ENCODE measurements around the gene TBL1X.
"Not testable (repeated sequence)": the region's sequence is repeated elsewhere in the genome, so short reads cannot be mapped to it uniquely, and the experiment has no call there.

DNA sequence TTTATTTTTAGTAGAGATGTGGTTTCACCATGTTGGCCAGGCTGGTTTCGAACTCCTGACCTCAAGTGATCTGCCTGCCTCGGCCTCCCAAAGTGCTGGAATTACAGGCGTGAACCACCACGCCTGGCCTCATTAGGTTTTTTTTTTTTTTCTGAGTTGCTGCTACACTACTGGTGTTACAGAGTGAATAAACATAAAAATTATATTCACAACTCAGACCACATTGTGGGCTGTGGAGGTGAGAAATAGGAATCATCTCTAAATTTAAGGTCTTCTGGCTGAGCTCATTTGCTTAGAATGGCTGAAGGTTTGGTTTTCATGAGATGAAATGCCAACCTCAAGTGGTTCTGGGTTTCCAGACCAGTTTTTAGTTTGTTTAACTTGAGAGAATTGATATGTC, 10.6 kb downstream of the TBL1X start:
- TF ChIP-seq, protein P1, sequence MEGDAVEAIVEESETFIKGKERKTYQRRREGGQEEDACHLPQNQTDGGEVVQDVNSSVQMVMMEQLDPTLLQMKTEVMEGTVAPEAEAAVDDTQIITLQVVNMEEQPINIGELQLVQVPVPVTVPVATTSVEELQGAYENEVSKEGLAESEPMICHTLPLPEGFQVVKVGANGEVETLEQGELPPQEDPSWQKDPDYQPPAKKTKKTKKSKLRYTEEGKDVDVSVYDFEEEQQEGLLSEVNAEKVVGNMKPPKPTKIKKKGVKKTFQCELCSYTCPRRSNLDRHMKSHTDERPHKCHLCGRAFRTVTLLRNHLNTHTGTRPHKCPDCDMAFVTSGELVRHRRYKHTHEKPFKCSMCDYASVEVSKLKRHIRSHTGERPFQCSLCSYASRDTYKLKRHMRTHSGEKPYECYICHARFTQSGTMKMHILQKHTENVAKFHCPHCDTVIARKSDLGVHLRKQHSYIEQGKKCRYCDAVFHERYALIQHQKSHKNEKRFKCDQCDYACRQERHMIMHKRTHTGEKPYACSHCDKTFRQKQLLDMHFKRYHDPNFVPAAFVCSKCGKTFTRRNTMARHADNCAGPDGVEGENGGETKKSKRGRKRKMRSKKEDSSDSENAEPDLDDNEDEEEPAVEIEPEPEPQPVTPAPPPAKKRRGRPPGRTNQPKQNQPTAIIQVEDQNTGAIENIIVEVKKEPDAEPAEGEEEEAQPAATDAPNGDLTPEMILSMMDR (IDR thresholded peaks at IDR 0.05), result not testable (repeated sequence)
- TF ChIP-seq EP300 (IDR thresholded peaks at IDR 0.05), result not testable (repeated sequence)
